Neural cell (in vitro differentiated cells): Measurements from ENCODE around the gene DUSP7. TPM values are rescaled to one million over a fixed set of nuclear protein-coding genes. Genes with fewer than 3 reads are reported as not detected.

ENCODE experiments used
- H2AFZ ChIP-seq: fragments of 200-600, 300-800 bp; sonication (generic), shearing (Covaris generic); 2 replicates; pipeline ENCODE4 v1.6.0; 2014; ENCODE audit warnings: low read depth, mild to moderate bottlenecking, antibody characterized with exemption, low read length, moderate library complexity
- H3F3A ChIP-seq: fragments of 200-600 bp; shearing (Covaris generic); 2 replicates; pipeline ENCODE4 v1.6.1; 2016; ENCODE audit warnings: mild to moderate bottlenecking, moderate library complexity, mixed read lengths, antibody characterized with exemption, low read length; ENCODE audit not compliant: insufficient read depth, poor library complexity, severe bottlenecking
- H3K27ac ChIP-seq: fragments of 200-600, 300-800 bp; sonication (generic), shearing (Covaris generic); 2 replicates; pipeline ENCODE4 v1.5.1; 2014; ENCODE audit warnings: mild to moderate bottlenecking, low read length, moderate library complexity
- H3K27me3 ChIP-seq: fragments of 300-800, 200-600 bp; sonication (generic), shearing (Covaris generic); 2 replicates; pipeline ENCODE4 v1.6.0; 2014; ENCODE audit warnings: mild to moderate bottlenecking, low read depth, low read length, moderate library complexity; ENCODE audit not compliant: insufficient read depth
- H3K36me3 ChIP-seq: fragments of 300-800, 200-600 bp; sonication (generic), shearing (Covaris generic); 2 replicates; pipeline ENCODE4 v1.5.1; 2014; ENCODE audit warnings: mild to moderate bottlenecking, antibody characterized with exemption, low read length, moderate library complexity; ENCODE audit not compliant: insufficient read depth
- H3K4me2 ChIP-seq: fragments of 300-800, 200-600 bp; sonication (generic), shearing (Covaris generic); 2 replicates; pipeline ENCODE4 v1.6.0; 2014; ENCODE audit warnings: mild to moderate bottlenecking, low read length
- H3K4me3 ChIP-seq: fragments of 300-800, 200-600 bp; sonication (generic), shearing (Covaris generic); 2 replicates; pipeline ENCODE4 v1.5.1; 2014; ENCODE audit warnings: mild to moderate bottlenecking, low read length, moderate library complexity
- H3K79me2 ChIP-seq: fragments of 200-600 bp; shearing (Covaris generic); replicated peaks from 2 replicates; pipeline ENCODE4 v1.6.0; 2014; ENCODE audit warnings: mild to moderate bottlenecking, low read length, moderate library complexity; ENCODE audit not compliant: insufficient read depth
- H3K9ac ChIP-seq: fragments of 300-800, 200-600 bp; sonication (generic), shearing (Covaris generic); 2 replicates; pipeline ENCODE4 v1.6.1; 2016; ENCODE audit warnings: mild to moderate bottlenecking, low read length, mixed read lengths
- H3K9me2 ChIP-seq: fragments of 200-600 bp; shearing (Covaris generic); 2 replicates; pipeline ENCODE4 v1.6.1; 2016; ENCODE audit warnings: mild to moderate bottlenecking, low read length, mixed read lengths; ENCODE audit not compliant: insufficient read depth
- H3K9me3 ChIP-seq: fragments of 200-600, 300-800 bp; sonication (generic), shearing (Covaris generic); 2 replicates; pipeline ENCODE4 v1.6.1; 2016; ENCODE audit warnings: mild to moderate bottlenecking, mixed run types, low read length, moderate library complexity, mixed read lengths
- H4K20me1 ChIP-seq: fragments of 200-600 bp; shearing (Covaris generic); 2 replicates; pipeline ENCODE4 v1.6.1; 2016; ENCODE audit warnings: mild to moderate bottlenecking, mixed run types; ENCODE audit not compliant: insufficient read depth
- EP300 ChIP-seq: fragments of 450-650 bp; conservative IDR thresholded peaks from 2 replicates; pipeline ENCODE4 v1.6.1; 2014; ENCODE audit warnings: antibody characterized with exemption, mild to moderate bottlenecking, moderate library complexity; ENCODE audit not compliant: poor library complexity, severe bottlenecking
- EZH2 ChIP-seq: fragments of 200-600, 300-800 bp; shearing (Covaris generic), sonication (generic); IDR thresholded peaks from 2 replicates; pipeline ENCODE4 v1.6.1; 2014; ENCODE audit warnings: antibody characterized with exemption, low read length, borderline replicate concordance, mild to moderate bottlenecking; ENCODE audit not compliant: insufficient read depth, poor library complexity, severe bottlenecking
- MXI1 ChIP-seq: fragments of 450-650 bp; conservative IDR thresholded peaks from 2 replicates; pipeline ENCODE4 v1.6.1; 2014; ENCODE audit warnings: antibody characterized with exemption, mild to moderate bottlenecking; ENCODE audit not compliant: poor library complexity, severe bottlenecking
- POLR2AphosphoS5 ChIP-seq: IDR thresholded peaks from 2 replicates; pipeline ENCODE4 v1.6.1; 2012
- RAD21 ChIP-seq: fragments of 450-650 bp; conservative IDR thresholded peaks from 2 replicates; pipeline ENCODE4 v1.6.1; 2014; ENCODE audit warnings: antibody characterized with exemption, mild to moderate bottlenecking, moderate library complexity
- REST ChIP-seq: IDR thresholded peaks from 2 replicates; pipeline ENCODE4 v1.6.1; 2012; ENCODE audit warnings: borderline replicate concordance
- SMC3 ChIP-seq: fragments of 450-650 bp; conservative IDR thresholded peaks from 2 replicates; pipeline ENCODE4 v1.6.1; 2014; ENCODE audit warnings: antibody characterized with exemption, mild to moderate bottlenecking, moderate library complexity; ENCODE audit not compliant: poor library complexity
- TAF1 ChIP-seq: IDR thresholded peaks from 2 replicates; pipeline ENCODE4 v1.6.1; 2012; ENCODE audit warnings: low read depth
- polyA plus RNA-seq: library from polyadenylated mRNA; depleted of rRNA; stranded (reverse); fragments of >200 nt; gene quantifications from 2 replicates; pipeline ENCODE4 v1.2.3, GENCODE V29; 2014
- TF ChIP-seq, protein P1 (sequence below): fragments of 450-650 bp; IDR thresholded peaks from 2 replicates; pipeline ENCODE4 v1.5.1; 2014; ENCODE audit warnings: antibody characterized with exemption, mild to moderate bottlenecking, moderate library complexity; ENCODE audit not compliant: poor library complexity, severe bottlenecking

The DUSP7 gene
- polyA plus RNA-seq, 1 donor from 2014 or later, result 8.5 TPM

DNA sequence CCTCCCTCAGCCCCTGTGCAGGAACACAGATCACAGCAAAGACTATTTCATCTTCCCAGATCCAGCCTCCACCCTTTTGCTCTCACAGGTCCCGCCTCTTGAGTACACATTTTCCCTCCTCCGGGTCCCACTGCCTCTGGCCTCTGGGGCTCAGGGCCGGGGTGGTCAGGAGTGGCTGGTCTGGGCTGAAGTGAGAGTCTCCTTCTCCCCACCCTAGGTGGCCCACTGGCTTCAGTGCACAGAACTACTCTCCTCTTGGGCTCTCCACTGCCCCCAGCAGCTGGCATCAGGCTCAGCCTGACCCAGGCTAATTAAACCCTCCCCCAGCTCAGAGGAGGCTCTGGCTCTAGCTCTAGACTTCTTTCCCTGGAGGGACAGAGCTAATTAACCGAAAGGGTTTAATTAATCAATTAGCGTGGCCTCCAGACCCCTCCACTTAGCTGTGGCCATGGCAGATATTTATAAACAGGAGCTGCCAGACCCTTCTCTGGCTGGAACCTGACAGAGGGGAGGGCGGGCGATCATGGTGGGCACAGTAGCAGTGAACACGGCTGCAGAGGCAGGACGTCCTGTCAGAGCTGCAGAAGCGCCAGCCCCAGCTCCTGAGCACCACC, 15.1 kb downstream of the DUSP7 start:
- TF ChIP-seq TAF1, result no peak
- TF ChIP-seq, protein P1, sequence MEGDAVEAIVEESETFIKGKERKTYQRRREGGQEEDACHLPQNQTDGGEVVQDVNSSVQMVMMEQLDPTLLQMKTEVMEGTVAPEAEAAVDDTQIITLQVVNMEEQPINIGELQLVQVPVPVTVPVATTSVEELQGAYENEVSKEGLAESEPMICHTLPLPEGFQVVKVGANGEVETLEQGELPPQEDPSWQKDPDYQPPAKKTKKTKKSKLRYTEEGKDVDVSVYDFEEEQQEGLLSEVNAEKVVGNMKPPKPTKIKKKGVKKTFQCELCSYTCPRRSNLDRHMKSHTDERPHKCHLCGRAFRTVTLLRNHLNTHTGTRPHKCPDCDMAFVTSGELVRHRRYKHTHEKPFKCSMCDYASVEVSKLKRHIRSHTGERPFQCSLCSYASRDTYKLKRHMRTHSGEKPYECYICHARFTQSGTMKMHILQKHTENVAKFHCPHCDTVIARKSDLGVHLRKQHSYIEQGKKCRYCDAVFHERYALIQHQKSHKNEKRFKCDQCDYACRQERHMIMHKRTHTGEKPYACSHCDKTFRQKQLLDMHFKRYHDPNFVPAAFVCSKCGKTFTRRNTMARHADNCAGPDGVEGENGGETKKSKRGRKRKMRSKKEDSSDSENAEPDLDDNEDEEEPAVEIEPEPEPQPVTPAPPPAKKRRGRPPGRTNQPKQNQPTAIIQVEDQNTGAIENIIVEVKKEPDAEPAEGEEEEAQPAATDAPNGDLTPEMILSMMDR, result no peak
- no peak for TF ChIP-seq EP300
- no peak for TF ChIP-seq REST
- no peak for TF ChIP-seq EZH2
- TF ChIP-seq POLR2AphosphoS5, result no peak
- TF ChIP-seq RAD21, result no peak
- TF ChIP-seq MXI1, result no peak
- TF ChIP-seq SMC3, result no peak
- Histone ChIP-seq H3K4me2 (no peak overlapping the region), H3K4me3 (no peak overlapping the region), H3K9me3 (no peaks in the 10 kb centered on the region), H3K27ac (no peak overlapping the region), H3K27me3 (no peaks in the 10 kb centered on the region), H4K20me1 (no peaks in the 10 kb centered on the region), H3K9me2 (no peaks in the 10 kb centered on the region), H2AFZ (no peak overlapping the region), H3K36me3 (no peaks in the 10 kb centered on the region), H3F3A (no peaks in the 10 kb centered on the region), H3K79me2 (no peaks in the 10 kb centered on the region), H3K9ac (no peak overlapping the region)

- H3K9me2 ChIP-seq, result no peaks in the 10 kb centered on the region
- TF ChIP-seq TAF1 (no peak), POLR2AphosphoS5 (no peak), REST (no peak), RAD21 (no peak), EP300 (no peak), MXI1 (no peak), SMC3 (no peak), EZH2 (no peak)
- TF ChIP-seq, protein P1, result no peak
- H3K4me2 ChIP-seq, result no peak overlapping the region
- no peak overlapping the region for H3K9ac ChIP-seq
- H3K27me3 ChIP-seq, result no peaks in the 10 kb centered on the region
- no peak overlapping the region for H2AFZ ChIP-seq
- H3K9me3 ChIP-seq, result no peaks in the 10 kb centered on the region
- no peak overlapping the region for H3K4me3 ChIP-seq
- H3F3A ChIP-seq, result no peaks in the 10 kb centered on the region
- H4K20me1 ChIP-seq, result no peaks in the 10 kb centered on the region
- H3K27ac ChIP-seq, result no peak overlapping the region
- H3K36me3 ChIP-seq, result no peaks in the 10 kb centered on the region
- no peaks in the 10 kb centered on the region for H3K79me2 ChIP-seq
Observed at GRCh38 chr3:52040600-52040999, 15.8 kb downstream of the DUSP7 start.
